Upper lobe of right lung (tissue), 1 donor: Measurements from ENCODE around the gene ZNG1A. TPM values are rescaled to one million over a fixed set of nuclear protein-coding genes. Genes with fewer than 3 reads are reported as not detected.
"Not testable (repeated sequence)": the region's sequence is repeated elsewhere in the genome, so short reads cannot be mapped to it uniquely, and the experiment has no call there.

Experiments
- ATAC-seq: fragments of 200-7000 bp; cut with Tn5 transposase; one replicate; pipeline ENCODE4 v1.9.1; 2020; ENCODE audit warnings: mild to moderate bottlenecking, moderate library complexity
- DNase-seq: peaks from one replicate; pipeline ENCODE4 v3.0.0-alpha.2; 2020
- H3K27ac ChIP-seq: fragments of 200-600 bp; one replicate; pipeline ENCODE4 v1.8.0; 2022
- H3K27me3 ChIP-seq: fragments of 200-600 bp; one replicate; pipeline ENCODE4 v1.8.0; 2022; ENCODE audit warnings: mild to moderate bottlenecking
- H3K36me3 ChIP-seq: fragments of 200-600 bp; one replicate; pipeline ENCODE4 v1.8.0; 2022
- H3K4me1 ChIP-seq: fragments of 200-600 bp; one replicate; pipeline ENCODE4 v1.8.0; 2022
- H3K4me3 ChIP-seq: fragments of 200-600 bp; one replicate; pipeline ENCODE4 v1.8.0; 2022; ENCODE audit warnings: mild to moderate bottlenecking
- H3K9me3 ChIP-seq: fragments of 200-600 bp; one replicate; pipeline ENCODE4 v1.8.0; 2022
- intact Hi-C: fragments of 100-400 bp; cut with DNase I; formaldehyde crosslinking; loops from one replicate; pipeline ENCODE4 v1.11.0; 2022
- total RNA-seq: library from RNA; stranded (reverse); fragmentation: NEBNext Ultra II Directional; extraction: Animal tissue kit (Norgen Biotek cat#: 25700); gene quantifications from one replicate; pipeline ENCODE4 v1.2.1, GENCODE V29; 2021
- TF ChIP-seq, protein P1 (sequence below): fragments of 200-600 bp; IDR thresholded peaks from one replicate; pipeline ENCODE4 v1.8.0; 2022; ENCODE audit warnings: antibody characterized with exemption
- donor health status: DM: no; HTN: yes; CAD: no; lungs with severe emphysema.

The ZNG1A gene
- total RNA-seq, 1 donor from 2014 or later: 24.7 TPM

DNA sequence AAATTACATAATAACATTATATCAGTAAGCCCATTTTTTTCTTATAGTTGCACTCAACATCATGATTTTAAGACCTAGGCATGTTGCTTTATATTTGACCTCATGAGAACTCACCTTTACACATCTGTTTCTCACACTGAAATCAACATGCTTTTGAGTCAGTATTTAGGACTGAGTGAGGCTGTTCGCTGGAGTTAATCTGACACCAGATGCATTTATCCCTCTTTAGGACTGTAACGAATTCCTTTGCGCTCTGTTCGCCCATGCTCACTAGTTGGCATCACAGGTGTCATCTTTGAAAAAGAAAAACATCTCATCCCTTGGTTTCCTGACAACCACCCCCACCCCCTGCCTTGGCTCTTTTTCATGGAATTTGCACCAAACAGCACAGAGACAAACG lies 84.9 kb downstream of the ZNG1A start:
- H3K4me3 ChIP-seq, H3K9me3 ChIP-seq, intact Hi-C loops, H3K27me3 ChIP-seq, H3K27ac ChIP-seq, ATAC-seq, H3K4me1 ChIP-seq, H3K36me3 ChIP-seq, DNase-seq: not testable (repeated sequence)

DNA sequence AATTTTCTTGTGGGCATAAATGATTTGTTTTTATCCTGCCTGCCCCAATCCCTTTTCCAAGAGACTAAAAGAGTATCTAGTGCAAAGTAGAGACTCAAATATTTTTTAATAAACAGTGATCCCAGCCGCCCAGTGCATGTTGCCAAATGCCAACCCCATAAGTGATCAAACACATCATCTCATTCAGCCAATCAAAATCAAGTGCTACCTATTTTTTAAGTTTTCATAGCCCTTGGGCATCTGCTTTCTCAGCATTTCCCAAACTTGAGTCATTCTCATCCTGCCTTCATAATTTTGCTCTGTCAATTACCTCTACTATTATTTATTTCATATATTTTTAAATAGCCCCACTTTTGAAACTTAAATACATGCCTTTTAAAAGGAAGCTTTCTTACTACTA lies 88.0 kb downstream of the ZNG1A start:
- H3K9me3 ChIP-seq, H3K4me1 ChIP-seq, H3K27ac ChIP-seq, DNase-seq, H3K27me3 ChIP-seq, H3K4me3 ChIP-seq, ATAC-seq, intact Hi-C loops, H3K36me3 ChIP-seq: not testable (repeated sequence)

DNA sequence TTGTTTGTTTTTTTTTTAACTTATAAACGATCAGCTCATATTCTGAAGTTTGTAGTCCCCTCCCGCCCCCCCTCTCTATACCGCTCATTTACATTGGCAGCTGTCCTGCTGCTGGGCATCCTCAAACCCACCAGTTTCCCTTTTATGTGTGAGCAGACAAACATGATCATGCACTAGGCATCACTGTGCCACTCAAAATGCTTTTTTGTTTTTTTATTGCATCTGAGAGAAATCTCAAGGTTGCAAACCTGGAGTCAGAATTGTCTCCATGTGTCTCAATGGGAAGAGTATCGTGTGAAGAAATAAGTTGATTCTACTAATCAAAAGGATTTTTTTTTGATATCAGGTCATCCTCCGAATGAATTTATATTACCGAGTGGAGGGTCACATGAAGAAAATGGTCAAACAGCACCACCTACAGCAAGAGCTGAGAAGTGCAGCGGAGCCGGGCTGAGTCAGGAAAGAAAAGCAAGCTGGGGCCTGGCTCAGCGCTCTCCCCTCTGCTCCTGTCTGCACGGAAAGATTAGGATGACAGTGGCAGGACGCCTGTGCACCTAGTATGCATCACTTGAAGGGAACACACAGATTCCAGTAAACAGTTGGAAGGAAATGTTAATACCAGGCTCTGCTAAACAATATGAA lies 90.3 kb downstream of the ZNG1A start:
- H3K4me3 ChIP-seq, H3K27me3 ChIP-seq, intact Hi-C loops, DNase-seq, H3K27ac ChIP-seq, H3K36me3 ChIP-seq, H3K4me1 ChIP-seq, H3K9me3 ChIP-seq: not testable (repeated sequence)
- ATAC-seq: peak; percentile 97
- TF ChIP-seq, protein P1, sequence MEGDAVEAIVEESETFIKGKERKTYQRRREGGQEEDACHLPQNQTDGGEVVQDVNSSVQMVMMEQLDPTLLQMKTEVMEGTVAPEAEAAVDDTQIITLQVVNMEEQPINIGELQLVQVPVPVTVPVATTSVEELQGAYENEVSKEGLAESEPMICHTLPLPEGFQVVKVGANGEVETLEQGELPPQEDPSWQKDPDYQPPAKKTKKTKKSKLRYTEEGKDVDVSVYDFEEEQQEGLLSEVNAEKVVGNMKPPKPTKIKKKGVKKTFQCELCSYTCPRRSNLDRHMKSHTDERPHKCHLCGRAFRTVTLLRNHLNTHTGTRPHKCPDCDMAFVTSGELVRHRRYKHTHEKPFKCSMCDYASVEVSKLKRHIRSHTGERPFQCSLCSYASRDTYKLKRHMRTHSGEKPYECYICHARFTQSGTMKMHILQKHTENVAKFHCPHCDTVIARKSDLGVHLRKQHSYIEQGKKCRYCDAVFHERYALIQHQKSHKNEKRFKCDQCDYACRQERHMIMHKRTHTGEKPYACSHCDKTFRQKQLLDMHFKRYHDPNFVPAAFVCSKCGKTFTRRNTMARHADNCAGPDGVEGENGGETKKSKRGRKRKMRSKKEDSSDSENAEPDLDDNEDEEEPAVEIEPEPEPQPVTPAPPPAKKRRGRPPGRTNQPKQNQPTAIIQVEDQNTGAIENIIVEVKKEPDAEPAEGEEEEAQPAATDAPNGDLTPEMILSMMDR: peak; percentile 15

DNA sequence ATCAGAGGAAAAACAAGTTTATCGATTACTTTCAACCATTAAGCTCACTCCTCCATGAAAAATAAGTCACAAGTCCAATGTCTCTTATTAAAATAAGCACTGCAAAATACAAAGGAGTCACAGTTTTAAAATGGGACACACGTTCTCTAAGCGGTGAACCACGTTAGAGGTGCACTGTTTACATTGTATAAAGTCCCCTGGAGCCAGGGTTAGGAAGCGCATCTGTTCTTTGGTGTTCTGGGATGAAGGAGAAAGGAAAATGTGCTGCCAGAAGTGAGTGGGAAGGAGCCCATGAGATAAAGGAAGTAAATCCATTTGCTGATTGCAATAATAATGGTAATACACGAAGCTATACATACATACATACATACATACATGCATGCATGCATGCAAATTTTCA lies 91.0 kb downstream of the ZNG1A start:
- H3K4me1 ChIP-seq, H3K4me3 ChIP-seq, H3K27me3 ChIP-seq, H3K36me3 ChIP-seq, ATAC-seq, H3K9me3 ChIP-seq, H3K27ac ChIP-seq, intact Hi-C loops, DNase-seq: not testable (repeated sequence)

DNA sequence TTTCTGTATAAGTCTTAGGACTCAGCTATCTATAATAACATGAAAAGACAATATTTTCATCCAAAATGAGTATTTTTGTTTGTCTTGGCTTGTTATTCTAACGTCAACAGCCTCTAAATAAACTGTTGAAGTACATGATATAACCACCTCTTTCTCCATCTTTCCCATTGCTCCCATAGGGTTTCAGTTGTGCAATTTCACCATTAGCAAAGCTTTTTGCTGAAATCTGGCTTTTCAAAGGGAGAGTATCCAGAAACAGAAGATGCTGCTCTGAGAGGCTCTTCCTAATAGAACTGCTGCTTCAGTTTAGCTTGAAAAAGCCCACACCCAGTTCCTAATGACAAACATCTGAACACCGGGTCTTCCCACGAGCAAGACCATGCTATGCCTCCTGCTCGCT lies 91.8 kb downstream of the ZNG1A start:
- DNase-seq, intact Hi-C loops, ATAC-seq, H3K4me1 ChIP-seq, H3K9me3 ChIP-seq, H3K4me3 ChIP-seq, H3K27me3 ChIP-seq, H3K27ac ChIP-seq, H3K36me3 ChIP-seq: not testable (repeated sequence)

DNA sequence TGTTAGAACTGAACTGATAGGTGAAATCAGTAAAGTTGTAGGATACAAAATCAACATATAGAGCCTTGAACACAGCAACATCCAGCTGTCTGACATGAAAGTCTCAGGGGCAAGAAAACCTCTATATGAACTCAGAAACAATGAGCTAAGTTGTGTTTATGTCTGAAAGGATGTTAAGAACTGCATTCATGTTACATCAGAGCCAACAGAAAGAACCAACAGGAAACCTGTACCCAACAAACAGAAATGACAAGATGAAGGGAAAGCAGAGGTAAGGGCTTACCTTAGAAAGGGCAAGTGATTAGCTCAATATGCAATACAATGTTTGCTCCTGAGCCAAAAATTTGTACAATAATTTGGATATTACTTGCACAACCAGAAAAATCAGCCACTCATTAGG lies 92.2 kb downstream of the ZNG1A start:
- H3K4me1 ChIP-seq, H3K36me3 ChIP-seq, H3K27ac ChIP-seq, DNase-seq, intact Hi-C loops, H3K4me3 ChIP-seq, ATAC-seq, H3K27me3 ChIP-seq, H3K9me3 ChIP-seq: not testable (repeated sequence)

DNA sequence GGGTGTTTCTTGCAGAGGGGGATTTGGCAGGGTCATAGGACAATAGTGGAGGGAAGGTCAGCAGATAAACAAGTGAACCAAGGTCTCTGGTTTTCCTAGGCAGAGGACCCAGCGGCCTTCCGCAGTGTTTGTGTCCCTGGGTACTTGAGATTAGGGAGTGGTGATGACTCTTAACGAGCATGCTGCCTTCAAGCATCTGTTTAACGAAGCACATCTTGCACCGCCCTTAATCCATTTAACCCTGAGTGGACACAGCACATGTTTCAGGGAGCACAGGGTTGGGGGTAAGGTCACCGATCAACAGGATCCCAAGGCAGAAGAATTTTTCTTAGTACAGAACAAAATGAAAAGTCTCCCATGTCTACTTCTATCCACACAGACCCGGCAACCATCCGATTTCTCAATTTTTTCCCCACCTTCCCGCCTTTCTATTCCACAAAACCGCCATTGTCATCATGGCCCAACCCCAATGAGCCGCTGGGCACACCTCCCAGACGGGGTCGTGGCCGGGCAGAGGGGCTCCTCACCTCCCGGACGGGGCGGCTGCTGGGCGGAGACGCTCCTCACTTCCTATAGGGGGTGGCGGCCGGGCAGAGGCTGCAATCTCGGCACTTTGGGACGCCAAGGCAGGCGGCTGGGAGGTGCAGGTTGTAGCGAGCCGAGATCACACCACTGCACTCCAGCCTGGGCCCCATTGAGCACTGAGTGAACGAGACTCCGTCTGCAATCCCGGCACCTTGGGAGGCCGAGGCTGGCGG lies 95.7 kb downstream of the ZNG1A start:
- H3K4me3 ChIP-seq, H3K27me3 ChIP-seq, H3K9me3 ChIP-seq, intact Hi-C loops, ATAC-seq, DNase-seq, H3K27ac ChIP-seq, H3K4me1 ChIP-seq, H3K36me3 ChIP-seq: not testable (repeated sequence)

DNA sequence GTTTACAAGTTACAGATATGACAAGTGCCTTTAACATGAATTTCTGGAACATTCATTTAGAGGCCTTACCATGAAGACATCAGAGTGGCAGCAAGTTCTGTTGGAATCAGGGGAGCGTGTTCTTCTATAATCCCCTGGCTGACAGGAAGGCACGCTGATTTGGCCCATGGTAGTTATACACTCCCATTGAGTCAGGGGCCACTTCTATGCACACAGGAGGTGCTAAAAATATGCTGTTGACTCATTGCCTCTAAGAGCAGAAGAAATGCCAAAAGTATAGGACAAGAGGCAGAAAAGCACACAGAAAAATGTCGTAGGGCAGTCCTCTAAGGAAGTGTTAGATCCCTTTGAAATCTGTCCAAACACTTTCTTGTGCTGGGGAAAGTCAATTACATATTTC lies 100.5 kb downstream of the ZNG1A start:
- intact Hi-C loops, H3K27me3 ChIP-seq, DNase-seq, H3K4me3 ChIP-seq, H3K27ac ChIP-seq, H3K4me1 ChIP-seq, H3K9me3 ChIP-seq, H3K36me3 ChIP-seq: not testable (repeated sequence)
- peak; percentile 82 for ATAC-seq

DNA sequence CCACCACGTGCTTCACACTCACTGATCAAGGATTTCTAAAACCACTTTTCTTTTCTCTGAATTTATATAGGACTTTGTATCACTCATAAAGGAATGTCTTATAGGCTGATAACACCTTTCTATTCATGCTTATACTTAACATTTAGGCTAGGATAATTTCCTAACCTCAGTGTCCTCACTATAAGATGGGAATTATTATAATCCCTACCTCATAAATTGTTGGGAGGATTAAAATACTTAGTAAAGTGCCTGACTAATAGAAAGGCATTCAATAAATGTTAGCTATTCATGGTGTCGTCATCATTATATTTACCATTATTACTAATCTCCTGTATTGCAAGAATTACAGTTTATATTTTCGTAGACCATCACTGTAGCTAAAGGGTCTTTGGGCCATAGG lies 102.5 kb downstream of the ZNG1A start:
- intact Hi-C loops, H3K4me1 ChIP-seq, H3K27ac ChIP-seq, H3K9me3 ChIP-seq, H3K4me3 ChIP-seq, ATAC-seq, DNase-seq, H3K36me3 ChIP-seq, H3K27me3 ChIP-seq: not testable (repeated sequence)

DNA sequence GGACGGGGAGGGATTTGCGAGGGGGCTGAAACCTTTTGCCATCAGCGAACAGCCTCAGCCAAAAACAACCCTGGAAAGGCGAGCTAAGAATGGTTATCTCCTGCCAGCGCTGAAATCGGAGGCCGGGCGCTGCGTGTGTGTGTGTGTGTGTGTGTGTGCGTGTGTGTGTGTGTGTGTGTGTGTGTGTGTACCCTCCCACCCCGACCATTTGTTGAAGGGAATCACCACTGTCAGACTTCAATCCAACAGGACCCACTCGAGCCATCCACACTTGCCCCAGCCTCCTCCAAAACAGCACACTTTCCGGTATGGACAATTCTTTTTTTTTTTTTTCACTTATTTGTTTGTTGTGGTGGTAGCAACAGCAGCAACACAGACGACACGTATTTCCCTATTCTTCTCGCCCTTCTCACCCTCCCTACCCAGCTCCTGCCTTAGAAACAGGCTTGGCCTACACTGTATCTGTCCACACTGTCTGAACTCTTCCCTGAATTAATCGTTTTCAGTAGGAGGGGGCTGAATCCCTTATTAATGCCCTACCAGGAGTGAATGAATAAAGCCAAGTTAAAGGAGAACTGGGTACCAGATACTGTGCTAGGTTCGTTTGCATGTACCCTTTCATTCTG lies 104.8 kb downstream of the ZNG1A start:
- H3K36me3 ChIP-seq, H3K4me1 ChIP-seq, DNase-seq, H3K9me3 ChIP-seq, intact Hi-C loops, H3K27me3 ChIP-seq: not testable (repeated sequence)
- Histone ChIP-seq H3K4me3 (peak overlapping the region; percentile 53), H3K27ac (peak overlapping the region; percentile 68)
- peak; percentile 20 for ATAC-seq

DNA sequence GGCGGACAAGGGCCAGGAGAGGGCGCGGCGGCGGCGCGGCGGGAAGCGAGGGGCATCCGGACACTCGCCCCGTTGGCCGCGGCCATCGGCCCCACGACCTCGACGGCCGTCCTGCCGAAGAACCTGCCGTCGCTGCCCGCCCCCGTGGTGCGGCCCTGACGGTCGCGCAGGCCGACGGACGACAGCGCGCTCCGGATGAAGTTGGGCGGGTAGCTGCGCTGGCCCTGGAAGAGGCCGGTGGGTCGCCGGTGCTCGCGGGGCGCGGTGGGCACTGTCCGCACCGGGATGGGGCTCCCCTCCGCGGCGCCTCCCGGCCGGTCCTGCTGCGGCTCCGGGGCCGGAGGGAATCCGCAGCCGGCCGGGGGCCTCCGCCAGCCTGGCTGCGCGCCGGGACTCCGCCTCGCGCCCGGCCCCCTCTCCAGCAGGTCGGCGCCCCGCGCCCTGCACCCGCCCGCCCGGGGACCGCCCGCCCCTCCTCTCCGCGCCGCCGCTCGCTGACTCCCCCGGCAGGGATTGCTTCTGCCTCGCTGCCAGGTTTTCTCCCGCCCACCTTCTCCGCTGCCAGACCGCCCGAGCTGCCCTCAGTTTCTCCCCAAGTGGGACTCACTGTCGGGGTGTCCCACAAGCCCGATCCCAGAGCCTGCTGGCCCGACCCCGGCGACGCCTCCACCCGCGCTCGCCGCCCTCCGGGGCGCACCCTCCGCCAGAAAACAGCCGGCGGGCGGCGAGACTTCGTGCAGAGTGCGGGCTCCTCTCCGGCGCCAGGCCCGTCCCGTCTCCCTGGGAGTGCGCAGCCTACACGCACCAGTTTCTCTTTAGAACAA lies 105.6 kb downstream of the ZNG1A start:
- peak overlapping the region; percentile 53 for H3K4me3 ChIP-seq
- intact Hi-C loops, H3K27me3 ChIP-seq, H3K36me3 ChIP-seq, H3K4me1 ChIP-seq, H3K9me3 ChIP-seq: not testable (repeated sequence)
- ATAC-seq (peak; percentile 73), DNase-seq (peak; percentile 73)
- peak overlapping the region; percentile 68 for H3K27ac ChIP-seq
